GM19372 (cell line): ENCODE measurements around the gene HES4.

ENCODE experiments used
- ATAC-seq: cut with Tn5 transposase; IDR thresholded peaks from one replicate; pipeline ENCODE4 v1.9.1; 2021; ENCODE audit warnings: mild to moderate bottlenecking, low read depth, moderate library complexity; ENCODE audit not compliant: unreplicated experiment

HES4 gene

GRCh38 chr1:999725-1000356, at the start of gene HES4:
Gene HES4 (minus strand): TSS chr1:1000097. CDS start chr1:999973, 124 bp downstream.
- no peak for ATAC-seq

GRCh38 chr1:1048765-1049164, 48.9 kb upstream of the HES4 start:
- ATAC-seq, result no peak

- ATAC-seq, result no peak
Observed at GRCh38 chr1:1047963-1048362, 48.1 kb upstream of the HES4 start.

GRCh38 chr1:1047407-1047806, 47.5 kb upstream of the HES4 start:
- ATAC-seq, result no peak

- ATAC-seq, result no peak
Observed at GRCh38 chr1:1046767-1047166, 46.9 kb upstream of the HES4 start.

- no peak for ATAC-seq
Observed at GRCh38 chr1:1046243-1046642, 46.3 kb upstream of the HES4 start.

- no peak for ATAC-seq
Observed at GRCh38 chr1:1045129-1045528, 45.2 kb upstream of the HES4 start.

- no peak for ATAC-seq
Observed at GRCh38 chr1:1044455-1045078, 44.7 kb upstream of the HES4 start.

- no peak for ATAC-seq
Observed at GRCh38 chr1:1043921-1044320, 44.0 kb upstream of the HES4 start.

GRCh38 chr1:1043411-1043810, 43.5 kb upstream of the HES4 start:
- ATAC-seq, result no peak

- no peak for ATAC-seq
Observed at GRCh38 chr1:1042835-1043234, 42.9 kb upstream of the HES4 start.

- no peak for ATAC-seq
Observed at GRCh38 chr1:1041873-1042272, 42.0 kb upstream of the HES4 start.

GRCh38 chr1:1041092-1041523, 41.2 kb upstream of the HES4 start:
- ATAC-seq, result no peak

- ATAC-seq, result no peak
Observed at GRCh38 chr1:1040004-1040991, 40.4 kb upstream of the HES4 start.

GRCh38 chr1:1039145-1039910, 39.4 kb upstream of the HES4 start:
- no peak for ATAC-seq

- ATAC-seq, result no peak
Observed at GRCh38 chr1:1038694-1039093, 38.8 kb upstream of the HES4 start.

GRCh38 chr1:1037366-1038327, 37.8 kb upstream of the HES4 start:
- ATAC-seq, result no peak

GRCh38 chr1:1035291-1035943, 35.5 kb upstream of the HES4 start:
- ATAC-seq, result no peak

GRCh38 chr1:1034439-1034781, 34.5 kb upstream of the HES4 start:
- no peak for ATAC-seq
